HEK293 (cell line): ENCODE results near the gene FBXO28.

Experiments used
- ZNF184 ChIP-seq: fragments of 450-650 bp; IDR thresholded peaks from 2 replicates; pipeline ENCODE4 v1.5.1; 2018; ENCODE audit warnings: missing biosample characterization, mild to moderate bottlenecking, missing genetic modification characterization
- ZNF214 ChIP-seq: fragments of 450-650 bp; formaldehyde crosslinking; IDR thresholded peaks from 2 replicates; pipeline ENCODE4 v1.5.1; 2017; ENCODE audit warnings: missing biosample characterization, mild to moderate bottlenecking, missing genetic modification characterization, borderline replicate concordance
- ZNF223 ChIP-seq: fragments of 450-650 bp; formaldehyde crosslinking; IDR thresholded peaks from 2 replicates; pipeline ENCODE4 v1.5.1; 2016; ENCODE audit warnings: missing biosample characterization, missing genetic modification characterization
- ZNF561 ChIP-seq: fragments of 450-650 bp; IDR thresholded peaks from 2 replicates; pipeline ENCODE4 v1.5.1; 2018; ENCODE audit warnings: missing biosample characterization, missing genetic modification characterization, borderline replicate concordance
- ZNF776 ChIP-seq: fragments of 450-650 bp; formaldehyde crosslinking; IDR thresholded peaks from 2 replicates; pipeline ENCODE4 v1.5.0; 2017; ENCODE audit warnings: missing biosample characterization, missing genetic modification characterization, borderline replicate concordance
- ZNF791 ChIP-seq: fragments of 450-650 bp; formaldehyde crosslinking; IDR thresholded peaks from 2 replicates; pipeline ENCODE4 v1.5.1; 2016; ENCODE audit warnings: missing biosample characterization, missing genetic modification characterization
- ZNF792 ChIP-seq: fragments of 450-650 bp; formaldehyde crosslinking; IDR thresholded peaks from 2 replicates; pipeline ENCODE4 v1.5.1; 2016; ENCODE audit warnings: missing biosample characterization, missing genetic modification characterization
- ZNF830 ChIP-seq: fragments of 450-650 bp; IDR thresholded peaks from 2 replicates; pipeline ENCODE4 v1.5.0; 2018; ENCODE audit warnings: missing biosample characterization, missing genetic modification characterization, low read depth, mild to moderate bottlenecking, moderate library complexity
- TF ChIP-seq, protein P1 (sequence below): fragments of 450-650 bp; formaldehyde crosslinking; IDR thresholded peaks from 2 replicates; pipeline ENCODE4 v1.5.1; 2016; ENCODE audit warnings: missing biosample characterization, missing genetic modification characterization
- TF ChIP-seq, protein P2 (sequence below): fragments of 450-650 bp; formaldehyde crosslinking; IDR thresholded peaks from 2 replicates; pipeline ENCODE4 v1.5.1; 2016; ENCODE audit warnings: missing biosample characterization, missing genetic modification characterization
- TF ChIP-seq, protein P3 (sequence below): fragments of 450-650 bp; formaldehyde crosslinking; IDR thresholded peaks from 2 replicates; pipeline ENCODE4 v1.5.1; 2016; ENCODE audit warnings: missing biosample characterization, missing genetic modification characterization

- TF ChIP-seq ZNF791 (tag by site-specific recombination): no peak
- TF ChIP-seq ZNF223 (tag by site-specific recombination): no peak
- TF ChIP-seq ZNF214 (tag by site-specific recombination): no peak
- TF ChIP-seq, protein P1, sequence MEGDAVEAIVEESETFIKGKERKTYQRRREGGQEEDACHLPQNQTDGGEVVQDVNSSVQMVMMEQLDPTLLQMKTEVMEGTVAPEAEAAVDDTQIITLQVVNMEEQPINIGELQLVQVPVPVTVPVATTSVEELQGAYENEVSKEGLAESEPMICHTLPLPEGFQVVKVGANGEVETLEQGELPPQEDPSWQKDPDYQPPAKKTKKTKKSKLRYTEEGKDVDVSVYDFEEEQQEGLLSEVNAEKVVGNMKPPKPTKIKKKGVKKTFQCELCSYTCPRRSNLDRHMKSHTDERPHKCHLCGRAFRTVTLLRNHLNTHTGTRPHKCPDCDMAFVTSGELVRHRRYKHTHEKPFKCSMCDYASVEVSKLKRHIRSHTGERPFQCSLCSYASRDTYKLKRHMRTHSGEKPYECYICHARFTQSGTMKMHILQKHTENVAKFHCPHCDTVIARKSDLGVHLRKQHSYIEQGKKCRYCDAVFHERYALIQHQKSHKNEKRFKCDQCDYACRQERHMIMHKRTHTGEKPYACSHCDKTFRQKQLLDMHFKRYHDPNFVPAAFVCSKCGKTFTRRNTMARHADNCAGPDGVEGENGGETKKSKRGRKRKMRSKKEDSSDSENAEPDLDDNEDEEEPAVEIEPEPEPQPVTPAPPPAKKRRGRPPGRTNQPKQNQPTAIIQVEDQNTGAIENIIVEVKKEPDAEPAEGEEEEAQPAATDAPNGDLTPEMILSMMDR (tag by site-specific recombination): no peak
- no peak for TF ChIP-seq ZNF561 (tag by site-specific recombination)
- TF ChIP-seq, protein P2, sequence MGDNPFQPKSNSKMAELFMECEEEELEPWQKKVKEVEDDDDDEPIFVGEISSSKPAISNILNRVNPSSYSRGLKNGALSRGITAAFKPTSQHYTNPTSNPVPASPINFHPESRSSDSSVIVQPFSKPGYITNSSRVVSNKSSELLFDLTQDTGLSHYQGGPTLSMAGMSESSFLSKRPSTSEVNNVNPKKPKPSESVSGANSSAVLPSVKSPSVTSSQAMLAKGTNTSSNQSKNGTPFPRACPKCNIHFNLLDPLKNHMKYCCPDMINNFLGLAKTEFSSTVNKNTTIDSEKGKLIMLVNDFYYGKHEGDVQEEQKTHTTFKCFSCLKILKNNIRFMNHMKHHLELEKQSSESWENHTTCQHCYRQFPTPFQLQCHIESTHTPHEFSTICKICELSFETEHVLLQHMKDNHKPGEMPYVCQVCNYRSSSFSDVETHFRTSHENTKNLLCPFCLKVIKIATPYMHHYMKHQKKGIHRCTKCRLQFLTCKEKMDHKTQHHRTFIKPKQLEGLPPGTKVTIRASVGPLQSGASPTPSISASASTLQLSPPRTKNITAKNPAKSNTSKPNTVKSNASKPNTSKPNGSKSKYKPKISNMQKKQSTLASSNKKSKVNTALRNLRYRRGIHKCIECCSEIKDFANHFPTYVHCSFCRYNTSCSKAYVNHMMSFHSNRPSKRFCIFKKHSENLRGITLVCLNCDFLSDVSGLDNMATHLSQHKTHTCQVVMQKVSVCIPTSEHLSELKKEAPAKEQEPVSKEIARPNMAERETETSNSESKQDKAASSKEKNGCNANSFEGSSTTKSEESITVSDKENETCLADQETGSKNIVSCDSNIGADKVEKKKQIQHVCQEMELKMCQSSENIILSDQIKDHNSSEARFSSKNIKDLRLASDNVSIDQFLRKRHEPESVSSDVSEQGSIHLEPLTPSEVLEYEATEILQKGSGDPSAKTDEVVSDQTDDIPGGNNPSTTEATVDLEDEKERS (tag by site-specific recombination): no peak
- no peak for TF ChIP-seq ZNF776 (tag by site-specific recombination)
- no peak for TF ChIP-seq ZNF184
- TF ChIP-seq, protein P3, sequence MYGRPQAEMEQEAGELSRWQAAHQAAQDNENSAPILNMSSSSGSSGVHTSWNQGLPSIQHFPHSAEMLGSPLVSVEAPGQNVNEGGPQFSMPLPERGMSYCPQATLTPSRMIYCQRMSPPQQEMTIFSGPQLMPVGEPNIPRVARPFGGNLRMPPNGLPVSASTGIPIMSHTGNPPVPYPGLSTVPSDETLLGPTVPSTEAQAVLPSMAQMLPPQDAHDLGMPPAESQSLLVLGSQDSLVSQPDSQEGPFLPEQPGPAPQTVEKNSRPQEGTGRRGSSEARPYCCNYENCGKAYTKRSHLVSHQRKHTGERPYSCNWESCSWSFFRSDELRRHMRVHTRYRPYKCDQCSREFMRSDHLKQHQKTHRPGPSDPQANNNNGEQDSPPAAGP (tag by site-specific recombination): no peak
- TF ChIP-seq ZNF830 (tag by site-specific recombination): no peak
- no peak for TF ChIP-seq ZNF792
Measured at GRCh38 chr1:224064150-224064549, 49.8 kb upstream of the FBXO28 start.
